HCT116 (cell line): ENCODE results near the gene SCARB1.

Source experiments
- CTCF ChIP-seq, 3 experiments: fragments of 200-600 bp in 1 of 3; sonication (generic) in 1 of 3; IDR thresholded peaks in 2 of 3; conservative IDR thresholded peaks in 1 of 3; 2 replicates each; pipeline ENCODE4 v1.5.1; 2012 to 2017; ENCODE audit warnings: low read depth in 2 of 3, low read length in 2 of 3, antibody characterized with exemption in 1 of 3, borderline replicate concordance in 1 of 3, control low read depth in 1 of 3, mild to moderate bottlenecking in 1 of 3, mixed read lengths in 1 of 3, mixed run types in 1 of 3, moderate library complexity in 1 of 3; ENCODE audit not compliant: insufficient read depth in 1 of 3
- ELF1 ChIP-seq: IDR thresholded peaks from 2 replicates; pipeline ENCODE4 v1.6.1; 2012; ENCODE audit warnings: low read depth, borderline replicate concordance
- EZH2 ChIP-seq: fragments of 200-600 bp; sonication (generic); IDR thresholded peaks from 2 replicates; pipeline ENCODE4 v1.6.1; 2017; ENCODE audit warnings: antibody characterized with exemption, mixed run types
- JUND ChIP-seq: IDR thresholded peaks from 2 replicates; pipeline ENCODE4 v1.6.1; 2012
- MAX ChIP-seq: IDR thresholded peaks from 2 replicates; pipeline ENCODE4 v1.6.1; 2012
- POLR2A ChIP-seq: IDR thresholded peaks from 2 replicates; pipeline ENCODE4 v1.7.0; 2011; ENCODE audit warnings: borderline replicate concordance; ENCODE audit not compliant: insufficient read depth, insufficient read length; ENCODE audit errors: extremely low read depth
- RAD21 ChIP-seq: IDR thresholded peaks from 2 replicates; pipeline ENCODE4 v1.6.1; 2012; ENCODE audit warnings: low read depth, mild to moderate bottlenecking
- SP1 ChIP-seq: IDR thresholded peaks from 2 replicates; pipeline ENCODE4 v1.6.1; 2012; ENCODE audit warnings: low read depth
- YY1 ChIP-seq: IDR thresholded peaks from 2 replicates; pipeline ENCODE4 v1.6.1; 2011; ENCODE audit warnings: low read length, low read depth, moderate library complexity, mild to moderate bottlenecking; ENCODE audit not compliant: insufficient replicate concordance; ENCODE audit errors: extremely low read depth
- ZFX ChIP-seq: fragments of 450-650 bp; IDR thresholded peaks from 2 replicates; pipeline ENCODE4 v1.6.1; 2017
- ZNF274 ChIP-seq: fragments of 200-500 bp; sonication (Bioruptor generic); IDR thresholded peaks from 2 replicates; pipeline ENCODE4 v1.6.1; 2014; ENCODE audit warnings: mild to moderate bottlenecking, low read depth, low read length, inconsistent platforms
- TF ChIP-seq, protein P1 (sequence below): IDR thresholded peaks from 2 replicates; pipeline ENCODE4 v1.6.1; 2012; ENCODE audit warnings: low read depth
- TF ChIP-seq, protein P2 (sequence below): IDR thresholded peaks from 2 replicates; pipeline ENCODE4 v1.6.1; 2012

GRCh38 chr12:124730455-124730932 lies 133.2 kb downstream of the SCARB1 start:
- TF ChIP-seq CTCF (IDR thresholded peaks at IDR 0.05 in 2 of 3, conservative IDR thresholded peaks at IDR 0.05 in 1 of 3; ENCODE audit: borderline replicate concordance in 1 of 3, insufficient read depth in 1 of 3, low read depth in 2 of 3, low read length in 2 of 3): no peak
- no peak for TF ChIP-seq RAD21
- TF ChIP-seq, protein P1, sequence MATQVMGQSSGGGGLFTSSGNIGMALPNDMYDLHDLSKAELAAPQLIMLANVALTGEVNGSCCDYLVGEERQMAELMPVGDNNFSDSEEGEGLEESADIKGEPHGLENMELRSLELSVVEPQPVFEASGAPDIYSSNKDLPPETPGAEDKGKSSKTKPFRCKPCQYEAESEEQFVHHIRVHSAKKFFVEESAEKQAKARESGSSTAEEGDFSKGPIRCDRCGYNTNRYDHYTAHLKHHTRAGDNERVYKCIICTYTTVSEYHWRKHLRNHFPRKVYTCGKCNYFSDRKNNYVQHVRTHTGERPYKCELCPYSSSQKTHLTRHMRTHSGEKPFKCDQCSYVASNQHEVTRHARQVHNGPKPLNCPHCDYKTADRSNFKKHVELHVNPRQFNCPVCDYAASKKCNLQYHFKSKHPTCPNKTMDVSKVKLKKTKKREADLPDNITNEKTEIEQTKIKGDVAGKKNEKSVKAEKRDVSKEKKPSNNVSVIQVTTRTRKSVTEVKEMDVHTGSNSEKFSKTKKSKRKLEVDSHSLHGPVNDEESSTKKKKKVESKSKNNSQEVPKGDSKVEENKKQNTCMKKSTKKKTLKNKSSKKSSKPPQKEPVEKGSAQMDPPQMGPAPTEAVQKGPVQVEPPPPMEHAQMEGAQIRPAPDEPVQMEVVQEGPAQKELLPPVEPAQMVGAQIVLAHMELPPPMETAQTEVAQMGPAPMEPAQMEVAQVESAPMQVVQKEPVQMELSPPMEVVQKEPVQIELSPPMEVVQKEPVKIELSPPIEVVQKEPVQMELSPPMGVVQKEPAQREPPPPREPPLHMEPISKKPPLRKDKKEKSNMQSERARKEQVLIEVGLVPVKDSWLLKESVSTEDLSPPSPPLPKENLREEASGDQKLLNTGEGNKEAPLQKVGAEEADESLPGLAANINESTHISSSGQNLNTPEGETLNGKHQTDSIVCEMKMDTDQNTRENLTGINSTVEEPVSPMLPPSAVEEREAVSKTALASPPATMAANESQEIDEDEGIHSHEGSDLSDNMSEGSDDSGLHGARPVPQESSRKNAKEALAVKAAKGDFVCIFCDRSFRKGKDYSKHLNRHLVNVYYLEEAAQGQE: no peak
- TF ChIP-seq YY1: no peak
- no peak for TF ChIP-seq JUND
- no peak for TF ChIP-seq ZNF274
- TF ChIP-seq ELF1: no peak
- no peak for TF ChIP-seq MAX
- no peak for TF ChIP-seq ZFX
- TF ChIP-seq, protein P2, sequence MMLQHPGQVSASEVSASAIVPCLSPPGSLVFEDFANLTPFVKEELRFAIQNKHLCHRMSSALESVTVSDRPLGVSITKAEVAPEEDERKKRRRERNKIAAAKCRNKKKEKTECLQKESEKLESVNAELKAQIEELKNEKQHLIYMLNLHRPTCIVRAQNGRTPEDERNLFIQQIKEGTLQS: no peak
- no peak for TF ChIP-seq SP1
- TF ChIP-seq POLR2A: no peak
- no peak for TF ChIP-seq EZH2
